GM12873 (cell line): ENCODE data around the gene HDAC4.

Experiments
- TF ChIP-seq, protein P1 (sequence below): IDR thresholded peaks from 2 replicates; pipeline ENCODE4 v1.5.1; 2012; ENCODE audit warnings: low read depth, mild to moderate bottlenecking, moderate library complexity, low read length, control low read depth; ENCODE audit not compliant: insufficient read depth; ENCODE audit errors: missing control alignments

The HDAC4 gene

DNA sequence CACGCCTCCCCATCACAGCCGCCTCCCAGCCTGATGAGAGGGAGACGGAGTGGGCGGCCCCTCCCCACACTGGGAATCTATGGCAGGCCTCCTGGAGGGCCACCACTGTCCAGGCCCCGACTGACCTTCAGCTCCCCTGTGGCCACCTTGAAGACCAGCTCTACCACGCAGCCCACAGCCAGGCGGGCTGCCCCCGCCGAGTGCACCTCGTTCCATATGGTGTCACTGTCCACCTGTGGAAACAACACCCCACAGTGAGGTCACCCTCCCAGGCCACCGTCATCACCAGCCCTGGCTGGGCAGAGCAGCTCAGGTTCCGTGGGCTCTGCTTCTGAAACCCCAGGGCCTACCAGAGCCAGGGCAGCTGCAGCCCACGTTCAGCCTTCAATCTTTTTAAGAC lies 310.9 kb downstream of the HDAC4 start:
- TF ChIP-seq, protein P1, sequence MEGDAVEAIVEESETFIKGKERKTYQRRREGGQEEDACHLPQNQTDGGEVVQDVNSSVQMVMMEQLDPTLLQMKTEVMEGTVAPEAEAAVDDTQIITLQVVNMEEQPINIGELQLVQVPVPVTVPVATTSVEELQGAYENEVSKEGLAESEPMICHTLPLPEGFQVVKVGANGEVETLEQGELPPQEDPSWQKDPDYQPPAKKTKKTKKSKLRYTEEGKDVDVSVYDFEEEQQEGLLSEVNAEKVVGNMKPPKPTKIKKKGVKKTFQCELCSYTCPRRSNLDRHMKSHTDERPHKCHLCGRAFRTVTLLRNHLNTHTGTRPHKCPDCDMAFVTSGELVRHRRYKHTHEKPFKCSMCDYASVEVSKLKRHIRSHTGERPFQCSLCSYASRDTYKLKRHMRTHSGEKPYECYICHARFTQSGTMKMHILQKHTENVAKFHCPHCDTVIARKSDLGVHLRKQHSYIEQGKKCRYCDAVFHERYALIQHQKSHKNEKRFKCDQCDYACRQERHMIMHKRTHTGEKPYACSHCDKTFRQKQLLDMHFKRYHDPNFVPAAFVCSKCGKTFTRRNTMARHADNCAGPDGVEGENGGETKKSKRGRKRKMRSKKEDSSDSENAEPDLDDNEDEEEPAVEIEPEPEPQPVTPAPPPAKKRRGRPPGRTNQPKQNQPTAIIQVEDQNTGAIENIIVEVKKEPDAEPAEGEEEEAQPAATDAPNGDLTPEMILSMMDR, result no peak

DNA sequence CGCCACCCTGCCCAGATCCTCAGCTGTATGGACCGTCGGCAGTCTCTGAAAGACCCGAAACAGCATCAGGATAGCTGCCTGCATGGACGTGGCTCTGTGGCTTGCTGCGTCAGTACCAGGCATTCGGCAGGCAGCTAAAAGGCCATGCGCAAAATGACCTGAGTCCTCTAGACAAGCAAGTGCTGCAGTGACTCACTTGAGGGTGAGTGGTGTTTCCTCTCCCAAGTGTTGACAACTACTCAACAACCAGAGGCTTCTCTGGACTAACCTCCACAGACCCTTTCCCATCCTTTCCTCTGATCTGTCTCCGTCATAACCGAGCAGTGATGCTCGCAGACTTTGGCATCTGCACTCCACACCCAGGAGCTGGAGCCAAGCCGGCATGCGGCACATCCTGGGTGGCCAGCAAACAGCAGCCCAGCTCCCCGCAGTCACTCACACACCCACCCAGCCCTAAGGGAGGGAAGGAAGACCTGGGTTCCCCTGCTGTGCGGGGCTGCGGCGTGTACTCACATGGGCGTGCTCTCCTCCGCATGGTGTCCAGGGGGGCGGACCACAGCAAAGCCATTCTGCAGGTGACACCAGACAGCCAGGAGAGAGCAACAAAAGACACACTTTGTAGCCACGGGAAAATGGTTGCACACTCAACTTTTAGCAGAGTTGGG lies 313.6 kb downstream of the HDAC4 start:
- TF ChIP-seq, protein P1, result no peak

DNA sequence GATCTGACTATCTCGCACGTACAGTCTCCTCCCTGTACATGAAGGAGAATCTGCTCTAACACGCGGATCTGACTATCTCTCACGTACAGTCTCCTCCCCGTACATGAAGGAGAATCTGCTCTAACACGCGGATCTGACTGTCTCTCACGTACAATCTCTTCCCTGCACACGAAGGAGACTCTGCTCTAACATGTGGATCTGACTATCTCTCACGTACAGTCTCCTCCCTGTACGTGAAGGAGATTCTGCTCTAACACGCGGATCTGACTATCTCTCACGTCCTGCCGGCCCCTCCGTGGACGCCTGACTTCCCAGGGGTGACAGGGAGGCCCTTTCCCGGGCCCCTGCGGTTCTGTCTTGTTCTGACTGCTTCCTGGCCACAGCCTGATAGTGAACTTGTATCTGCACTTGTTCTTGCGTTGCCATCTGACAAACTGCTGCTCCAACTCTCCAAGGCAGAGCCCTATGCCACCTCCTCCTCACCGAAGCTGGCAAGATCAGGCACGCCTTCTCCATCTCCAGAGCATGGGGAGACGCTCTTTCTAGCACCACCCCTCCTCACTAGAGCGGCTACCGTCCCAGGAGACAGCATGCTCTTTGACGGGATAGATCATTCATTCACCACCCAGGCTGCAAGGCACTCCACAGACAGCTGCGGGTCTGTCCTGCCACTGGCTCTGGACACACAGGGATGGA lies 314.3 kb downstream of the HDAC4 start:
- TF ChIP-seq, protein P1, result no peak

DNA sequence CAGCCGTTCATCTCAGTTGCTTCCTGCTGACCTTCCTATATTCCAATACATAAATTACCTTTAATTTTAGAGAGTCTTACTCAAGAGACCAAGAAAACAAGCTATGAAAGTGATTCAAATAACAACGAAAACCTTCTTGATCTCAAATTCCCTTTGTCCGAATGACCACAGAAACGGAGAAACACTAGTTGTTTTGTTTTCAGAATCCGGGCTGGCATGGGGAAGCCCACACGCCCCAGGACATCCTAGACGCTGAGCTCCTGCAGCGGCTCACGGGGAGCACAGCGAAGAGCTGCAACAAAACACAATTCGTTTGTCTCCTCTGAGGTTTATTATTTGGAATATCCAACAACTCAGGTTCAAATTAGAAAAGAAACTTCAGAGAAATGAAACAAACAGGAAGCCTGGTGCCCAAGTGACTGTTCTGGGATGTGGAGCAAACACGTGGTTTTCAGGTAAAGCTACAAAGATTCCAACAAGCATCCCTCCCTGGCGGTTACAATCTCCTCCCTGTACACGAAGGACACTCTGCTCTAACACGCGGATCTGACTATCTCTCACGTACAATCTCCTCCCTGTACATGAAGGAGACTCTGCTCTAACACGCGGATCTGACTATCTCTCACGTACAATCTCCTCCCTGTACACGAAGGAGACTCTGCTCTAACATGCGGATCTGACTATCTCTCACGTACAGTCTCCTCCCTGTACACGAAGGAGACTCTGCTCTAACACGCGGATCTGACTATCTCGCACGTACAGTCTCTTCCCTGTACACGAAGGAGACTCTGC lies 315.4 kb downstream of the HDAC4 start:
- TF ChIP-seq, protein P1, result no peak

DNA sequence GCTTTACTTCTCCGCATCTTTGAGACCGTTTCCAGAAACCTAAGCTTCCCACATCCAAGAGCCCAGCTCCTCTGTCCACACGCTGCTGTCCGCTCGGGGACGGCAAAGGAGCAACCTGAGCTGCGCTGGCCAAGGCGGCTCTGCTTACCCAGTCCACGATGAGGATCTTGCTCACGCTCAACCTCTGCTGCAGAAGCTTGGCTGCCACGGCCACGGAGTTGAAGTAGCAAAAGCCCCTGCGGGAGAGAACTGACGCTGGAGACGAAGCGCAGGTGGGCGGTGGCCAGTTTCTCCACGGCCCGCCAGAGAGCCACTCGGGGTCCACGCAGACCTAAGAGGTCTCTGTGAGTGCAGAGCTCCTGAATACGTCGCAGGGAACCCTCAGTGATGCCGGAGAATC lies 316.8 kb downstream of the HDAC4 start:
- TF ChIP-seq, protein P1, result no peak

DNA sequence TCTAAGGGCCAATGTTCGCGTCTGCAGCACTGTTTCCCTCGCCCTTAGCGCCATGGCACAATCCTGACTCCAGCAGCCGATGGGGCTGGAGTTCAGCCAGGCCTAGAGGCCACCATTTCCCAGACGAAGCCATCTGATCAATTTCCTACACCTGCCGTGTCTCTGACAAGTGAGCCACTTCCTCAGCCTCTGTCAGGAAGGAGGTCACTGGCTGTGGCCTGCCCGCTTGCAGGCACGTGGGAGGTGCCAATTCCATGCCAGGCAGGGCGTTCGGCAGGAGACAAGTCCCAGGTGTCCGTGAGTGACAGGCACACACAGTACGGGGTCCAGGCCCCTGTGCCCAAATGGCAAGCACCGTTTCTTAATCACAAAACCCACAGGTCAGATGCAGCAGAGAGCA lies 318.4 kb downstream of the HDAC4 start:
- TF ChIP-seq, protein P1, result no peak

DNA sequence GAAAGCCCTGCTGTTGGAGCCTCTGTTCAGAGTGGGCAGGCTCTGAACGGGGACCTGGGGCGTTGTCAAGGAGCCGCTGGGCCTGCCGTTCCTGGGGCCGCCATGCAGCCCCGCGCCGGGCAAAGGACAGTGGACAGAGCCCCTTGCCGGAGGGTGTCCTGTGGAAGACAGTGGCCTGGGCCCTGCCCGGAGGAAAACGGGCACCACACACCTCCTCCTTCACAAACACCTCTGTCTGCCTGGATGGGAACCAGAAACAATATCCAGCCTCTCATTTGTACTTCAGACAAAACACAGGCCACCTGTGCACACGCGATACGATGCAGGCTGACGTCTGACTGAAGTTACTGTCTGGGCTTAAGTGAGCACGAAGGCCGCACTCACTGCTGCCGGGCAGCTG lies 319.2 kb downstream of the HDAC4 start:
- TF ChIP-seq, protein P1, result no peak
